Measurements from ENCODE around the gene HSPG2.

DNA sequence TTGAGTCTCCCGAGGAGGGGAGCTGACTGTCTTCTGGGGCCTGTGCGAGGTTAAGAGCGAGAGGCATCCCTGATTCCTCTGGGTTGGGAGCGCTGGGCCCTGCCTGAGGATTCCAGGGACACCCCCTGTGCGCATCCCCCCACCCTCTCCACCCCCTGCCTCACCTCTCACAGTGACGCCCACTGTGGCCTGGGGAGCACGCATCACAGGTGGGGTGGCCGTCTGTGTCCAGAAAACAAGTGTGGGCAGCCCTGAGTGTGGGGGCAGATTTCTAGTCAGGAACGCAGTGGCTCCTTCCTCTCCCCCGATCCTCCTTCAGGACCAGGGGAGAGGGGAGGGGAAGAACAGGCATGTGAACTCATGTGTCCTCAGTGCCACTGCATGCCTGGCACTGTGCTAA, 63.3 kb downstream of the HSPG2 start:
- TF ChIP-seq, protein P1, sequence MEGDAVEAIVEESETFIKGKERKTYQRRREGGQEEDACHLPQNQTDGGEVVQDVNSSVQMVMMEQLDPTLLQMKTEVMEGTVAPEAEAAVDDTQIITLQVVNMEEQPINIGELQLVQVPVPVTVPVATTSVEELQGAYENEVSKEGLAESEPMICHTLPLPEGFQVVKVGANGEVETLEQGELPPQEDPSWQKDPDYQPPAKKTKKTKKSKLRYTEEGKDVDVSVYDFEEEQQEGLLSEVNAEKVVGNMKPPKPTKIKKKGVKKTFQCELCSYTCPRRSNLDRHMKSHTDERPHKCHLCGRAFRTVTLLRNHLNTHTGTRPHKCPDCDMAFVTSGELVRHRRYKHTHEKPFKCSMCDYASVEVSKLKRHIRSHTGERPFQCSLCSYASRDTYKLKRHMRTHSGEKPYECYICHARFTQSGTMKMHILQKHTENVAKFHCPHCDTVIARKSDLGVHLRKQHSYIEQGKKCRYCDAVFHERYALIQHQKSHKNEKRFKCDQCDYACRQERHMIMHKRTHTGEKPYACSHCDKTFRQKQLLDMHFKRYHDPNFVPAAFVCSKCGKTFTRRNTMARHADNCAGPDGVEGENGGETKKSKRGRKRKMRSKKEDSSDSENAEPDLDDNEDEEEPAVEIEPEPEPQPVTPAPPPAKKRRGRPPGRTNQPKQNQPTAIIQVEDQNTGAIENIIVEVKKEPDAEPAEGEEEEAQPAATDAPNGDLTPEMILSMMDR (conservative IDR thresholded peaks at IDR 0.05 in 1 of 2, IDR thresholded peaks at IDR 0.05 in 1 of 2; ENCODE audit: extremely low read depth in 1 of 2, insufficient read depth in 1 of 2, low read depth in 1 of 2, low read length in 2 of 2) = no peak
- TF ChIP-seq EZH2 (IDR thresholded peaks at IDR 0.05; ENCODE audit: borderline replicate concordance, low read length) = no peak
